NCI-H345 treated with DMSO at 0.1 percent for 48 hours (cell line): ENCODE measurements around the gene FMNL2.

Source experiments
- DNase-seq: peaks from one replicate; lab custom pipeline; 2025; ENCODE audit not compliant: unreplicated experiment; lab: John Stamatoyannopoulos, UW

The FMNL2 gene

DNA sequence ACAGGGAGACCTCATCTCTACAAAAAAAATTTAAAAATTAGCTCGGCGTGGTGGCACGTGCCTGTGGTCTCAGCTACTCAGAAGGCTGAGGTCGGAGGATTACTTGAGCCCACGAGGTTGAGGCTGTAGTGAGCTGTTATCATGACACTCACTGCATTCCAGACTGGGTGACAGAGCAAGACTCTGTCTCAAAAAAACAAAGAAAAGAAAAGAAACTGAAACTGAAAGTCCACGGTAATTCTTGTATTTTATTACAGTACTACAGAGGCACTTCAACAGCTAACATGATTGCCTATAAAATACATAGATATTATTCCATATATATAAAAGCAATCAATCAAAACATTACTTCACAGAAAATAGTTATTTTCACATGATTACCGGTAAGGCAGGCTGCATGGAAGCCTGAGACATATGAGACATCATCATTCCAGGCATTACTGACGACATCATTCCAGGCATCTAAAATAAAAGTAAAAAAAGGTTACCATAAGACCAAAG, 359.2 kb downstream of the FMNL2 start:
- DNase-seq = no peak

DNA sequence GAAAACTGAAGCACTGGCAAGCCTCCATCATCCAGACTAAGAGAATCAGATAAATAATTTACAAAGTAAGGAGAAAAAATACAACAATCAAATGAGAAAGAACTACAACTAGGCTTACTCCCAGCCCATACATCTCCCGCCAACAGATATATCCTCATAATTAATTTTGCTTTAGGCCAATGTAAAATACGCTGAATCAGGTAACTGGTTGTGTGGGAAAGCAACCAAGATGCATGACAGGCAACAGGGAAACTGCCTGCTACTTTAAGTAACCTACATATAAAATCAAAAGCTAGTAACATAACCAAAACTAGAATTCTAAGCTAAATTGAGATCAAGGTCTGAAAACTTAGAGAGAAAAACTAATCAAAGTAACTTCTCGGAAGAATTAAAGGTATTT, 360.8 kb downstream of the FMNL2 start:
- DNase-seq = no peak

DNA sequence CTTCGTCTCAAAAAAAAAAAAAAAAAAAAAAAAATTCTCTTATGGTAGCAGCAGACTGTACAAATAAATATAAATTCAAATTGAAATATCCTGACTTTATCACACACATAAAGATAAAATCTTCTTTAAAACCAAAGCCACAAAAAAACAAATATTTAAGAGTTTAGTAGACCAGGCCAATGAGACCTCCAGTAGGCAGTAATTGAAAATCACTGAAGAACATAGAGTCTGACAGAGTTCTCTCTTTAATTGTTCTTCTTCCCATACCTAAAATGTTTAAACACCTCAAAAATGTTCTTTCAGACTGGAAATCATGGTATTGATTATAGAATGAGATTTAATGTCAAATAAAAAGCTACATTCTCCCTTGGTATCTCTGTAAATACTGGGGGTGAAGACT, 361.5 kb downstream of the FMNL2 start:
- no peak for DNase-seq
